SK-N-SH treated with all-trans-retinoic acid at 6 μM for 48 hours (cell line): ENCODE data around the gene ELOVL1.

Experiments
- ATAC-seq: fragments of 200-7000 bp; cut with Tn5 transposase; 3 replicates; pipeline ENCODE4 v1.9.1; 2020; ENCODE audit warnings: mild to moderate bottlenecking, moderate library complexity
- ARNTL ChIP-seq: fragments of 450-650 bp; formaldehyde crosslinking; IDR thresholded peaks from 2 replicates; pipeline ENCODE4 v1.5.0; 2020; ENCODE audit warnings: low read depth, mild to moderate bottlenecking, moderate library complexity, borderline replicate concordance
- CREB5 ChIP-seq: fragments of 250-450 bp; sonication (Bioruptor Pico); IDR thresholded peaks from 2 replicates; pipeline ENCODE4 v1.5.1; 2020; ENCODE audit warnings: low read depth, mild to moderate bottlenecking, moderate library complexity
- CSDC2 ChIP-seq: fragments of 250-450 bp; sonication (Bioruptor Pico); IDR thresholded peaks from 2 replicates; pipeline ENCODE4 v1.5.0; 2020; ENCODE audit warnings: mild to moderate bottlenecking, moderate library complexity
- CSRNP3 ChIP-seq: fragments of 250-450 bp; sonication (Bioruptor Pico); IDR thresholded peaks from 2 replicates; pipeline ENCODE4 v1.5.1; 2021; ENCODE audit warnings: mild to moderate bottlenecking, moderate library complexity
- ESRRG ChIP-seq: fragments of 250-450 bp; sonication (Bioruptor Pico); IDR thresholded peaks from 2 replicates; pipeline ENCODE4 v1.6.1; 2021; ENCODE audit warnings: mild to moderate bottlenecking
- GLIS3 ChIP-seq: fragments of 250-450 bp; sonication (Bioruptor Pico); IDR thresholded peaks from 2 replicates; pipeline ENCODE4 v1.5.0; 2020; ENCODE audit warnings: mild to moderate bottlenecking, moderate library complexity
- OSR1 ChIP-seq: fragments of 250-450 bp; sonication (Bioruptor Pico); IDR thresholded peaks from 2 replicates; pipeline ENCODE4 v1.8.0; 2022; ENCODE audit warnings: moderate library complexity, mild to moderate bottlenecking, inconsistent platforms
- PATZ1 ChIP-seq: fragments of 250-450 bp; sonication (Bioruptor Pico); IDR thresholded peaks from 2 replicates; pipeline ENCODE4 v1.8.0; 2020; ENCODE audit warnings: mild to moderate bottlenecking, moderate library complexity, borderline replicate concordance
- POU6F1 ChIP-seq: fragments of 250-450 bp; sonication (Bioruptor Pico); IDR thresholded peaks from 2 replicates; pipeline ENCODE4 v1.8.0; 2021; ENCODE audit warnings: low read depth, mild to moderate bottlenecking, moderate library complexity, borderline replicate concordance
- PPARA ChIP-seq: fragments of 250-450 bp; sonication (Bioruptor Pico); IDR thresholded peaks from 2 replicates; pipeline ENCODE4 v1.5.0; 2020; ENCODE audit warnings: mild to moderate bottlenecking, borderline replicate concordance
- RARB ChIP-seq: fragments of 250-450 bp; sonication (Bioruptor Pico); IDR thresholded peaks from 2 replicates; pipeline ENCODE4 v1.8.0; 2021; ENCODE audit warnings: mild to moderate bottlenecking, moderate library complexity
- SNAI2 ChIP-seq: fragments of 250-450 bp; sonication (Bioruptor Pico); IDR thresholded peaks from 2 replicates; pipeline ENCODE4 v1.5.0; 2020; ENCODE audit warnings: mild to moderate bottlenecking, moderate library complexity
- TCF4 ChIP-seq: fragments of 250-450 bp; sonication (Bioruptor Pico); IDR thresholded peaks from 2 replicates; pipeline ENCODE4 v1.8.0; 2021; ENCODE audit warnings: mild to moderate bottlenecking, moderate library complexity, borderline replicate concordance
- TOX ChIP-seq: fragments of 250-450 bp; sonication (Bioruptor Pico); IDR thresholded peaks from 2 replicates; pipeline ENCODE4 v1.8.0; 2021; ENCODE audit warnings: mild to moderate bottlenecking, moderate library complexity, borderline replicate concordance
- ZC3H10 ChIP-seq: fragments of 250-450 bp; sonication (Bioruptor Pico); IDR thresholded peaks from 2 replicates; pipeline ENCODE4 v1.5.1; 2021; ENCODE audit warnings: mild to moderate bottlenecking, moderate library complexity
- ZFP3 ChIP-seq: fragments of 250-450 bp; sonication (Bioruptor Pico); IDR thresholded peaks from 2 replicates; pipeline ENCODE4 v1.5.0; 2020; ENCODE audit warnings: mild to moderate bottlenecking, moderate library complexity
- ZFP30 ChIP-seq: fragments of 450-650 bp; formaldehyde crosslinking; IDR thresholded peaks from 2 replicates; pipeline ENCODE4 v1.5.0; 2022; ENCODE audit warnings: mild to moderate bottlenecking, moderate library complexity
- ZNF565 ChIP-seq: fragments of 450-650 bp; formaldehyde crosslinking; conservative IDR thresholded peaks from 2 replicates; pipeline ENCODE4 v1.5.0; 2020; ENCODE audit warnings: low read depth, mild to moderate bottlenecking, moderate library complexity
- ZNF70 ChIP-seq: fragments of 450-650 bp; formaldehyde crosslinking; IDR thresholded peaks from 2 replicates; pipeline ENCODE4 v1.5.0; 2020; ENCODE audit warnings: mild to moderate bottlenecking, moderate library complexity
- ZNF8 ChIP-seq: fragments of 450-650 bp; formaldehyde crosslinking; IDR thresholded peaks from 2 replicates; pipeline ENCODE4 v1.5.0; 2020; ENCODE audit warnings: mild to moderate bottlenecking, moderate library complexity

The ELOVL1 gene

GRCh38 chr1:43345120-43345519 lies 22.7 kb downstream of the ELOVL1 start:
- no peak for ATAC-seq
- TF ChIP-seq ZFP30 (CRISPR knock-in tag) (no peak), ZC3H10 (CRISPR knock-in tag) (no peak), TOX (CRISPR knock-in tag) (no peak), POU6F1 (CRISPR knock-in tag) (no peak), ESRRG (CRISPR knock-in tag) (no peak), ZNF8 (no peak), RARB (no peak), PATZ1 (CRISPR knock-in tag) (no peak), OSR1 (CRISPR knock-in tag) (no peak), GLIS3 (CRISPR knock-in tag) (no peak), ZFP3 (CRISPR knock-in tag) (no peak), CSDC2 (no peak)

- TF ChIP-seq TOX (CRISPR knock-in tag): no peak
- TF ChIP-seq PPARA (CRISPR knock-in tag): no peak
- no peak for TF ChIP-seq CREB5
- TF ChIP-seq PATZ1 (CRISPR knock-in tag): no peak
- TF ChIP-seq ESRRG (CRISPR knock-in tag): no peak
- TF ChIP-seq SNAI2 (CRISPR knock-in tag): no peak
- TF ChIP-seq ZFP3 (CRISPR knock-in tag): no peak
- no peak for ATAC-seq
These were observed 23.5 kb downstream of the ELOVL1 start for GRCh38 chr1:43344267-43344850.

GRCh38 chr1:43340559-43340958 lies 27.3 kb downstream of the ELOVL1 start:
- ATAC-seq: no peak
- TF ChIP-seq ZNF8: no peak
- TF ChIP-seq ZNF565: no peak
- no peak for TF ChIP-seq POU6F1 (CRISPR knock-in tag)
- TF ChIP-seq CSRNP3 (CRISPR knock-in tag): no peak
- TF ChIP-seq OSR1 (CRISPR knock-in tag): no peak
- no peak for TF ChIP-seq ESRRG (CRISPR knock-in tag)
- no peak for TF ChIP-seq CSDC2
- TF ChIP-seq ARNTL (CRISPR knock-in tag): no peak
- no peak for TF ChIP-seq ZFP30 (CRISPR knock-in tag)
- no peak for TF ChIP-seq PATZ1 (CRISPR knock-in tag)
- TF ChIP-seq TCF4 (CRISPR knock-in tag): no peak
- no peak for TF ChIP-seq ZFP3 (CRISPR knock-in tag)
- no peak for TF ChIP-seq CREB5
- TF ChIP-seq GLIS3 (CRISPR knock-in tag): no peak
- no peak for TF ChIP-seq TOX (CRISPR knock-in tag)
- TF ChIP-seq ZNF70 (CRISPR knock-in tag): no peak
- no peak for TF ChIP-seq SNAI2 (CRISPR knock-in tag)
